Left ventricle myocardium inferior (tissue), 1 donor: ENCODE results near the gene SLC9A3. TPM values are rescaled to one million over a fixed set of nuclear protein-coding genes. Genes with fewer than 3 reads are reported as not detected.

Experiments used
- DNase-seq: peaks from one replicate; pipeline ENCODE4 v3.0.0-alpha.2; 2020
- H3K27ac ChIP-seq: fragments of 200-600 bp; replicated peaks from 2 replicates; pipeline ENCODE4 v1.8.0; 2021
- H3K27me3 ChIP-seq: fragments of 200-600 bp; 2 replicates; pipeline ENCODE4 v1.8.0; 2021; ENCODE audit warnings: low read depth
- H3K36me3 ChIP-seq: fragments of 200-600 bp; 2 replicates; pipeline ENCODE4 v1.8.0; 2021
- H3K4me1 ChIP-seq: fragments of 200-600 bp; 2 replicates; pipeline ENCODE4 v1.8.0; 2021
- H3K4me3 ChIP-seq: fragments of 200-600 bp; 2 replicates; pipeline ENCODE4 v1.8.0; 2021; ENCODE audit warnings: mild to moderate bottlenecking, moderate library complexity
- H3K9me3 ChIP-seq: fragments of 200-600 bp; replicated peaks from 2 replicates; pipeline ENCODE4 v1.8.0; 2021
- CTCF ChIP-seq: fragments of 200-600 bp; IDR thresholded peaks from 2 replicates; pipeline ENCODE4 v1.8.0; 2021; ENCODE audit warnings: antibody characterized with exemption, mild to moderate bottlenecking, borderline replicate concordance
- intact Hi-C: fragments of 100-400 bp; cut with micrococcal nuclease; formaldehyde crosslinking; loops from one replicate; pipeline ENCODE4 v1.11.0; 2022
- total RNA-seq: library from RNA; stranded (reverse); fragmentation: NEBNext Ultra II Directional; extraction: Animal tissue kit (Norgen Biotek cat#: 25700); gene quantifications from one replicate; pipeline ENCODE4 v1.2.1, GENCODE V29; 2021
- donor health status: DM: no; HTN: yes; CAD: no; lungs with severe emphysema.

Gene SLC9A3
- total RNA-seq, 1 donor from 2014 or later: 0.91 TPM

GRCh38 chr5:521680-522079, 2.6 kb downstream of the SLC9A3 start:
- intact Hi-C loops: no loop called here
- Histone ChIP-seq H3K27ac (no peak overlapping the region), H3K36me3 (no peaks in the 10 kb centered on the region), H3K9me3 (no peaks in the 10 kb centered on the region), H3K4me1 (peaks cover 15% of the 10 kb centered on the region), H3K4me3 (no peak overlapping the region), H3K27me3 (peaks cover 100% of the 10 kb centered on the region)
- no peak for TF ChIP-seq CTCF
- DNase-seq: no peak

GRCh38 chr5:520850-521226, 3.4 kb downstream of the SLC9A3 start:
- H3K9me3 ChIP-seq: no peaks in the 10 kb centered on the region
- H3K4me1 ChIP-seq: peaks cover 15% of the 10 kb centered on the region
- no peak for DNase-seq
- H3K4me3 ChIP-seq: no peak overlapping the region
- H3K27me3 ChIP-seq: peaks cover 100% of the 10 kb centered on the region
- no peaks in the 10 kb centered on the region for H3K36me3 ChIP-seq
- TF ChIP-seq CTCF: no peak
- no peak overlapping the region for H3K27ac ChIP-seq
- intact Hi-C loops: no loop called here

GRCh38 chr5:520196-520849, 3.9 kb downstream of the SLC9A3 start:
- H3K27ac ChIP-seq: no peak overlapping the region
- intact Hi-C loops: no loop called here
- H3K9me3 ChIP-seq: no peaks in the 10 kb centered on the region
- no peak for TF ChIP-seq CTCF
- H3K4me3 ChIP-seq: no peak overlapping the region
- H3K27me3 ChIP-seq: peaks cover 97% of the 10 kb centered on the region
- DNase-seq: no peak
- H3K36me3 ChIP-seq: no peaks in the 10 kb centered on the region
- H3K4me1 ChIP-seq: peaks cover 15% of the 10 kb centered on the region

GRCh38 chr5:518721-519120, 5.5 kb downstream of the SLC9A3 start:
- Histone ChIP-seq H3K4me3 (no peak overlapping the region), H3K4me1 (peaks cover 3% of the 10 kb centered on the region), H3K27ac (no peak overlapping the region), H3K36me3 (no peaks in the 10 kb centered on the region), H3K9me3 (no peaks in the 10 kb centered on the region), H3K27me3 (peaks cover 97% of the 10 kb centered on the region)
- no peak for DNase-seq
- TF ChIP-seq CTCF: no peak
- intact Hi-C loops: no loop called here

GRCh38 chr5:517535-518100, 6.6 kb downstream of the SLC9A3 start:
- Histone ChIP-seq H3K4me3 (no peak overlapping the region), H3K27me3 (peaks cover 97% of the 10 kb centered on the region), H3K4me1 (no peaks in the 10 kb centered on the region), H3K9me3 (no peaks in the 10 kb centered on the region), H3K36me3 (no peaks in the 10 kb centered on the region), H3K27ac (no peak overlapping the region)
- no peak for DNase-seq
- intact Hi-C loops: no loop called here
- no peak for TF ChIP-seq CTCF
